Measurements from ENCODE around the gene CTXN1.
A peak's percentile ranks its signal among the peaks of the same experiment; 100 is the strongest.

Gene CTXN1

GRCh38 chr19:7926021-7926726 lies at the start of gene CTXN1:
TSS of gene CTXN1 (minus strand) at chr19:7926135. CDS start at chr19:7925538, 597 bp downstream.
- peak; percentile 88 for DNase-seq
- H3K4me3 Mint-ChIP-seq: peak within 1 kb of the TSS; percentile 72
- H3K4me1 Mint-ChIP-seq (ENCODE audit: low read depth): peaks cover 40% of the 10 kb centered on the region
- H3K9me3 Mint-ChIP-seq: no peaks in the 10 kb centered on the region
- peak within 1 kb of the TSS; percentile 90 for H3K27ac Mint-ChIP-seq
- H3K36me3 Mint-ChIP-seq (ENCODE audit: low read depth): peaks cover 53% of the 10 kb centered on the region
- H3K27me3 Mint-ChIP-seq: no peaks in the 10 kb centered on the region

- no peaks in the 10 kb centered on the region for H3K4me1 Mint-ChIP-seq (ENCODE audit: low read depth)
- DNase-seq: no peak
- peaks cover 82% of the 10 kb centered on the region for H3K36me3 Mint-ChIP-seq (ENCODE audit: low read depth)
- no peak overlapping the region for H3K27ac Mint-ChIP-seq
- H3K27me3 Mint-ChIP-seq: no peaks in the 10 kb centered on the region
- H3K4me3 Mint-ChIP-seq: no peak overlapping the region
- no peaks in the 10 kb centered on the region for H3K9me3 Mint-ChIP-seq
Observed at GRCh38 chr19:7975037-7975436, 49.1 kb upstream of the CTXN1 start.

DNA sequence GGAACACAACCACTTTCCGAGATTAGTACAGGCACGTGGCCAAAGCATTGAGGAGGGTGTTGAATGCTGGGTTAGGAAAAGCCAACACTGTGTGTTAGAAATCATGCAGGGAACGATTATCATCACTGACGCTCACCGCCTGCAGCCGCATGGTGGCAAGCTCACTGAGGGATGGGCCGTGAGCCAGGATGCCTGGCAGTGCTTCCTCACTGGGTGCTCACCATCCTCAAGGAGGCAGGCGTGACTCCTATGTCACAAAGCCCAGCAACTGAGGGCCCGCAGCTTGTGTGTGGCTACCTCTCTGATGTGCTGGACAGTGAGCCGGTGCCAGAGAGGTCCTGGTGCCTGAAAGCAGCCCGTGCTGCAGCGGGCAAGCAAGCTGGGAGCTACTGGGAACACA lies 47.9 kb upstream of the CTXN1 start:
- DNase-seq: no peak
- no peaks in the 10 kb centered on the region for H3K9me3 Mint-ChIP-seq
- H3K4me1 Mint-ChIP-seq (ENCODE audit: low read depth): no peaks in the 10 kb centered on the region
- no peak overlapping the region for H3K27ac Mint-ChIP-seq
- H3K36me3 Mint-ChIP-seq (ENCODE audit: low read depth): peaks cover 78% of the 10 kb centered on the region
- H3K4me3 Mint-ChIP-seq: no peak overlapping the region
- no peaks in the 10 kb centered on the region for H3K27me3 Mint-ChIP-seq

GRCh38 chr19:7971553-7972520 lies 45.9 kb upstream of the CTXN1 start:
- Mint-ChIP-seq H3K4me1 (ENCODE audit: low read depth) (no peaks in the 10 kb centered on the region), H3K27ac (no peak overlapping the region), H3K4me3 (no peak overlapping the region), H3K9me3 (no peaks in the 10 kb centered on the region), H3K36me3 (ENCODE audit: low read depth) (peaks cover 80% of the 10 kb centered on the region), H3K27me3 (no peaks in the 10 kb centered on the region)
- DNase-seq: no peak

DNA sequence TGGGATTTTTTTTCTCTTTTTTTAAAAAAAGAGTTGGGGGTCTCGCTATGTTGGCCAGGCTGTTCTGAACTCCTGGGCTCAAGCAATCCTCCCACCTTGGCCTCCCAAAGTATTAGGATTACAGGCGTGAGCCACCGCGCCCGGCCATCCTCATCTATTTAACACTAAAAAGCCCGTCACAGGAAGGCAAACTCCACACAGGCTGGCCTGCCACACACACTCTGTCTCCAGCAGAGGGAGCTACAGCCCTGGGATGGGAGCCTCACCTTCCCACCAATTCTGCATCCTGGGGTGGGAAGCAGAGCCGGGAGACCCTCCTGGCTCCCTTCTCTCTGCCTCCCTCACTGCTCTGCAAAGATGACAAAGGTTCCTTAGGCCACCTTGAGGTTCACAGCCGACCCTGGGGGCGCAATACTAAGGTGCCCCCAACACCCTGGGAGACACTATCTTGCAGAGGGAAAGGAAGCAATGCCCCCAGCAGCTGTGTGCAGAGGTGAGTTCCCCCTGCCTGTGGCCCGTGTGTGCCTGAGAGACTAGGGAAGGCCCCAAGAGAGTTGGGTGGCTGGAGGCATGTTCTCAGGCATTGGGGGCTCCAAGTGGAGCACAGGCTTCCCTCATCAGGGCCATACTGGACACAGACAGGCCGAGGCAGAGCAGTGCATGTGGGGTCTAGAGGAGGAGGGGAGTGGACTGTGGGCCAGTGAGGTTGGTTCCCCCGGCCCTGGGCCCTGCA lies 44.9 kb upstream of the CTXN1 start:
- Mint-ChIP-seq H3K27me3 (no peaks in the 10 kb centered on the region), H3K27ac (no peak overlapping the region), H3K4me3 (no peak overlapping the region), H3K9me3 (no peaks in the 10 kb centered on the region), H3K4me1 (ENCODE audit: low read depth) (no peaks in the 10 kb centered on the region), H3K36me3 (ENCODE audit: low read depth) (peaks cover 84% of the 10 kb centered on the region)
- DNase-seq: peak; percentile 42

GRCh38 chr19:7969555-7969939 lies 43.6 kb upstream of the CTXN1 start:
- Mint-ChIP-seq H3K4me1 (ENCODE audit: low read depth) (no peaks in the 10 kb centered on the region), H3K27me3 (no peaks in the 10 kb centered on the region), H3K27ac (no peak overlapping the region), H3K36me3 (ENCODE audit: low read depth) (peaks cover 84% of the 10 kb centered on the region), H3K4me3 (no peak overlapping the region), H3K9me3 (no peaks in the 10 kb centered on the region)
- no peak for DNase-seq

GRCh38 chr19:7968796-7969554 lies 43.0 kb upstream of the CTXN1 start:
- Mint-ChIP-seq H3K27me3 (no peaks in the 10 kb centered on the region), H3K4me3 (no peak overlapping the region), H3K27ac (no peak overlapping the region), H3K4me1 (ENCODE audit: low read depth) (no peaks in the 10 kb centered on the region), H3K9me3 (no peaks in the 10 kb centered on the region), H3K36me3 (ENCODE audit: low read depth) (peaks cover 83% of the 10 kb centered on the region)
- no peak for DNase-seq

- H3K4me3 Mint-ChIP-seq: no peak overlapping the region
- no peak overlapping the region for H3K27ac Mint-ChIP-seq
- H3K4me1 Mint-ChIP-seq (ENCODE audit: low read depth): no peaks in the 10 kb centered on the region
- H3K27me3 Mint-ChIP-seq: no peaks in the 10 kb centered on the region
- DNase-seq: no peak
- H3K36me3 Mint-ChIP-seq (ENCODE audit: low read depth): peaks cover 84% of the 10 kb centered on the region
- H3K9me3 Mint-ChIP-seq: no peaks in the 10 kb centered on the region
Observed at GRCh38 chr19:7968008-7968795, 42.3 kb upstream of the CTXN1 start.

- DNase-seq: no peak
- Mint-ChIP-seq H3K4me1 (ENCODE audit: low read depth) (no peaks in the 10 kb centered on the region), H3K27ac (peak overlapping the region; percentile 35), H3K4me3 (no peak overlapping the region), H3K9me3 (no peaks in the 10 kb centered on the region), H3K36me3 (ENCODE audit: low read depth) (peaks cover 86% of the 10 kb centered on the region), H3K27me3 (no peaks in the 10 kb centered on the region)
Observed at GRCh38 chr19:7965921-7966665, 40.2 kb upstream of the CTXN1 start.

GRCh38 chr19:7965259-7965841 lies 39.4 kb upstream of the CTXN1 start:
- H3K27me3 Mint-ChIP-seq: no peaks in the 10 kb centered on the region
- H3K36me3 Mint-ChIP-seq (ENCODE audit: low read depth): peaks cover 84% of the 10 kb centered on the region
- no peaks in the 10 kb centered on the region for H3K9me3 Mint-ChIP-seq
- H3K27ac Mint-ChIP-seq: peak overlapping the region; percentile 63
- no peak overlapping the region for H3K4me3 Mint-ChIP-seq
- H3K4me1 Mint-ChIP-seq (ENCODE audit: low read depth): no peaks in the 10 kb centered on the region
- DNase-seq: no peak

- no peak overlapping the region for H3K27ac Mint-ChIP-seq
- DNase-seq: no peak
- H3K4me3 Mint-ChIP-seq: no peak overlapping the region
- H3K36me3 Mint-ChIP-seq (ENCODE audit: low read depth): peaks cover 86% of the 10 kb centered on the region
- H3K9me3 Mint-ChIP-seq: no peaks in the 10 kb centered on the region
- H3K27me3 Mint-ChIP-seq: no peaks in the 10 kb centered on the region
- no peaks in the 10 kb centered on the region for H3K4me1 Mint-ChIP-seq (ENCODE audit: low read depth)
Observed at GRCh38 chr19:7963566-7963965, 37.6 kb upstream of the CTXN1 start.

DNA sequence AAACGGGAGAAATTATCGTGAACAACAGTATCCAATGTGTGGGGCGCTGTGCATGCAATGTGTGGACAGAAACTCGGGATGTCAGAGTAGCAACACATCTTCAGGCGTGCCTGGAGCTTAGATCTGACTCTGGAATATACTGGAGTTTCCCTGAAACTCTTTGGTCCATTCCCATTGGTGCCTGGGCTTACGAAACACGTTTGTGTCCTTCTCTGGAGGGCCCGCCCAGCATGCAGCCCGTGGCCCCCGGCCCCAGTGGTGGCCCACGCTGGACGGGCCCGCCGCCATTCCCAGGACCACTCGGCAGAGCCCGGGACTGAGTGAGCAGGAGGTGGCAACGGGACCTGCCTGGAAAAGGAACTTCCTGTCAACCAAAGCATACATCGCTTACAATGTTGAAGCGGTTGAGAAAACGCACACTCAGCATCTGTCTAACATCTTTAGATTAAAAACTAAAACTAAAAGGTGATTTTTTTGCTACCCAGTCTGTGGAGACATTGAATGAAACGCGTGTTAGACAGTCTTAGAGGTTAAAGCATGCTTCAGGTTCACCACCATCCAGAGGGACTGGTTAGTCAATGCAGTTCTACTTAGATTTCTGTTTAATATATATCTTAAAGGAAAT lies 36.8 kb upstream of the CTXN1 start:
- peaks cover 87% of the 10 kb centered on the region for H3K36me3 Mint-ChIP-seq (ENCODE audit: low read depth)

More for the DNA sequence above, 36.8 kb upstream of the CTXN1 start:
- no peak overlapping the region for H3K4me3 Mint-ChIP-seq
- no peak overlapping the region for H3K27ac Mint-ChIP-seq
- no peaks in the 10 kb centered on the region for H3K9me3 Mint-ChIP-seq
- no peaks in the 10 kb centered on the region for H3K4me1 Mint-ChIP-seq (ENCODE audit: low read depth)
- no peaks in the 10 kb centered on the region for H3K27me3 Mint-ChIP-seq
- DNase-seq: no peak

Measured in activated T-cell treated with anti-CD3 and anti-CD28 coated beads, Interleukin-2, amount 50 U/mL, for 24 hours (primary cell).